HCT116 (cell line): ENCODE data around the gene TMEM100.

Experiments used
- CTCF ChIP-seq, 3 experiments: fragments of 200-600 bp in 1 of 3; sonication (generic) in 1 of 3; IDR thresholded peaks in 2 of 3; conservative IDR thresholded peaks in 1 of 3; 2 replicates each; pipeline ENCODE4 v1.5.1; 2012 to 2017; ENCODE audit warnings: low read depth in 2 of 3, low read length in 2 of 3, antibody characterized with exemption in 1 of 3, borderline replicate concordance in 1 of 3, control low read depth in 1 of 3, mild to moderate bottlenecking in 1 of 3, mixed read lengths in 1 of 3, mixed run types in 1 of 3, moderate library complexity in 1 of 3; ENCODE audit not compliant: insufficient read depth in 1 of 3
- ELF1 ChIP-seq: IDR thresholded peaks from 2 replicates; pipeline ENCODE4 v1.6.1; 2012; ENCODE audit warnings: low read depth, borderline replicate concordance
- EZH2 ChIP-seq: fragments of 200-600 bp; sonication (generic); IDR thresholded peaks from 2 replicates; pipeline ENCODE4 v1.6.1; 2017; ENCODE audit warnings: antibody characterized with exemption, mixed run types
- EZH2phosphoT487 ChIP-seq: fragments of 200-600 bp; IDR thresholded peaks from 2 replicates; pipeline ENCODE4 v1.6.1; 2018; ENCODE audit warnings: antibody characterized with exemption, borderline replicate concordance
- JUND ChIP-seq: IDR thresholded peaks from 2 replicates; pipeline ENCODE4 v1.6.1; 2012
- POLR2A ChIP-seq: IDR thresholded peaks from 2 replicates; pipeline ENCODE4 v1.7.0; 2011; ENCODE audit warnings: borderline replicate concordance; ENCODE audit not compliant: insufficient read depth, insufficient read length; ENCODE audit errors: extremely low read depth
- RAD21 ChIP-seq: IDR thresholded peaks from 2 replicates; pipeline ENCODE4 v1.6.1; 2012; ENCODE audit warnings: low read depth, mild to moderate bottlenecking
- REST ChIP-seq: IDR thresholded peaks from 2 replicates; pipeline ENCODE4 v1.6.1; 2012; ENCODE audit warnings: low read depth
- SIN3A ChIP-seq: IDR thresholded peaks from 2 replicates; pipeline ENCODE4 v1.6.1; 2012; ENCODE audit warnings: low read depth
- YY1 ChIP-seq: IDR thresholded peaks from 2 replicates; pipeline ENCODE4 v1.6.1; 2011; ENCODE audit warnings: low read length, low read depth, moderate library complexity, mild to moderate bottlenecking; ENCODE audit not compliant: insufficient replicate concordance; ENCODE audit errors: extremely low read depth
- ZNF274 ChIP-seq: fragments of 200-500 bp; sonication (Bioruptor generic); IDR thresholded peaks from 2 replicates; pipeline ENCODE4 v1.6.1; 2014; ENCODE audit warnings: mild to moderate bottlenecking, low read depth, low read length, inconsistent platforms

GRCh38 chr17:55680686-55681341 is 41.9 kb downstream of the TMEM100 start:
- TF ChIP-seq POLR2A (no peak), YY1 (no peak), RAD21 (no peak), SIN3A (no peak), CTCF (IDR thresholded peaks at IDR 0.05 in 2 of 3, conservative IDR thresholded peaks at IDR 0.05 in 1 of 3; ENCODE audit: borderline replicate concordance in 1 of 3, insufficient read depth in 1 of 3, low read depth in 2 of 3, low read length in 2 of 3) (no peak), JUND (no peak), REST (no peak), EZH2 (no peak), ZNF274 (no peak), ELF1 (no peak), EZH2phosphoT487 (no peak)
